ENCODE data around the gene TEAD1. TPM values are rescaled to one million over a fixed set of nuclear protein-coding genes. Genes with fewer than 3 reads are reported as not detected.

Gene TEAD1
- total RNA-seq, 1 experiment from 2014 or later = 106 TPM

DNA sequence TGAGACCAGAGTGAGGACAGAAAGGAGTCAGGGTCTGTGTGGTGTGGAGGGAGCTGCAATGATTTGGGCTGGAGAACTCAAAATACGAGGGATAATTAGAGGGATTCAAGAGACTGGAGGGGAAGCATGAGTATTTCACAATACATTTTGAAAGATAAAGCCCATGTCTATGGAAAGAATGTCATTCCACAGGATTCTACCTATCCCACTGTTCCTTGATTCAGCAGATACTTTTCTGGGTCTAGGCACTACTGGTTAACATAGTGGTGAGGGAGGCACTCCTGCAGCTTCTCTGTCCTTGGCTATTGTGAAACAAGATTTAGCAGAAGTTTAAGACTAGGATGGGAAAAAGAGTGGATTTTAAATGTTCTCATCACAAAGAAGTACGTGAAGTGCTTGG, 262.0 kb downstream of the TEAD1 start:
- H3K27ac ChIP-seq = no peak overlapping the region
- ChIA-PET POLR2A (ENCODE audit: unreplicated experiment) (no interaction called here), CTCF (no interaction called here)
- no peaks in the 10 kb centered on the region for H3K9me3 ChIP-seq (ENCODE audit: insufficient read depth, low read depth)
- H4K20me1 ChIP-seq (ENCODE audit: insufficient read depth) = no peaks in the 10 kb centered on the region
- H3K36me3 ChIP-seq (ENCODE audit: low read depth) = 0 out of 2 replicates have a peak, but pooled peaks cover 11% of the 10 kb centered on the region
- BruUV-seq (replicated peaks) = no TSS peak
- H2AFZ ChIP-seq = no peak overlapping the region
- no peak overlapping the region for H3K4me2 ChIP-seq
- no peak overlapping the region for H3K4me3 ChIP-seq
- no peaks in the 10 kb centered on the region for H3K9me2 ChIP-seq (ENCODE audit: insufficient read depth)
- DNase-seq = no peak
- no peaks in the 10 kb centered on the region for H3K27me3 ChIP-seq (ENCODE audit: insufficient read depth, low read depth)
- H3K79me2 ChIP-seq (ENCODE audit: low read depth) = no peaks in the 10 kb centered on the region
- no peaks in the 10 kb centered on the region for H3F3A ChIP-seq (ENCODE audit: insufficient read depth, low read depth)
- TF ChIP-seq EZH2 (IDR thresholded peaks at IDR 0.05; ENCODE audit: low read depth) = no peak
- H3K4me1 ChIP-seq (replicated peaks; ENCODE audit: insufficient read depth) = no peaks in the 10 kb centered on the region
- intact Hi-C loops (cut with micrococcal nuclease; ENCODE audit: unreplicated experiment) = no loop called here

DNA sequence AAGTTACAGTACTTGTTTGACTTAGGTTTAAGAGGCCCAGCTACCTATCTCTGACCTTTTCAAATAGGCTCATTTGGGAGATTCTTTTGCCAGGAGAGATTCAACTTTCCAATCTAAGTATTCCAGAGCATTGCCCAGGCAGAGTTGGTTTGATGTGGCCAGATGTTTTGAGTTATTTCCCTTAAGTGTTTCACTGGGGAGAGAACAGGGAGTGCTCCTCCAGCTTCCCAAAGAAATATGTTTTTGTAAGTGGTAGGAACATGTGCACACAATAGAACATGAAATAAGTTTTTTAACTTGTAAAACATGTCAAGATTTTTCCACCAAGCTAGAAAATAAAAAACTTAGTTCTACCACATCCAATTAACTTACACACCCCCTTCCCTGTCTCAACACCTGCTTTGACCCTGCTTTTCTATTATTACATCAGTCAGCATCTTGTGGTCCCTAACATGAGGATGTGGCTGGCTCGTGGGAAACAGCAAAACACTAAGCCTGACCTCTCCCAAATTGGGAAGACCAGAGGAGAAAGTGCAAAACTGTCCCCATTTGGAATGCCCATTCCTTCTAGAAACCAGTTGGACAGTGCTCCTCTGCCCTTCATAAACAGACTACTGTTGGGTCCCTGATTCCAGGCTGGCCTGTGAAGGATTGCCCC, 264.5 kb downstream of the TEAD1 start:
- H4K20me1 ChIP-seq (ENCODE audit: insufficient read depth) = no peaks in the 10 kb centered on the region
- no peaks in the 10 kb centered on the region for H3K9me2 ChIP-seq (ENCODE audit: insufficient read depth)
- no peaks in the 10 kb centered on the region for H3K9me3 ChIP-seq (ENCODE audit: insufficient read depth, low read depth)
- H2AFZ ChIP-seq = no peak overlapping the region
- H3K4me2 ChIP-seq = no peak overlapping the region
- no peaks in the 10 kb centered on the region for H3K79me2 ChIP-seq (ENCODE audit: low read depth)
- H3F3A ChIP-seq (ENCODE audit: insufficient read depth, low read depth) = no peaks in the 10 kb centered on the region
- no TSS peak for BruUV-seq (replicated peaks)
- TF ChIP-seq, protein P1, sequence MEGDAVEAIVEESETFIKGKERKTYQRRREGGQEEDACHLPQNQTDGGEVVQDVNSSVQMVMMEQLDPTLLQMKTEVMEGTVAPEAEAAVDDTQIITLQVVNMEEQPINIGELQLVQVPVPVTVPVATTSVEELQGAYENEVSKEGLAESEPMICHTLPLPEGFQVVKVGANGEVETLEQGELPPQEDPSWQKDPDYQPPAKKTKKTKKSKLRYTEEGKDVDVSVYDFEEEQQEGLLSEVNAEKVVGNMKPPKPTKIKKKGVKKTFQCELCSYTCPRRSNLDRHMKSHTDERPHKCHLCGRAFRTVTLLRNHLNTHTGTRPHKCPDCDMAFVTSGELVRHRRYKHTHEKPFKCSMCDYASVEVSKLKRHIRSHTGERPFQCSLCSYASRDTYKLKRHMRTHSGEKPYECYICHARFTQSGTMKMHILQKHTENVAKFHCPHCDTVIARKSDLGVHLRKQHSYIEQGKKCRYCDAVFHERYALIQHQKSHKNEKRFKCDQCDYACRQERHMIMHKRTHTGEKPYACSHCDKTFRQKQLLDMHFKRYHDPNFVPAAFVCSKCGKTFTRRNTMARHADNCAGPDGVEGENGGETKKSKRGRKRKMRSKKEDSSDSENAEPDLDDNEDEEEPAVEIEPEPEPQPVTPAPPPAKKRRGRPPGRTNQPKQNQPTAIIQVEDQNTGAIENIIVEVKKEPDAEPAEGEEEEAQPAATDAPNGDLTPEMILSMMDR (conservative IDR thresholded peaks at IDR 0.05) = no peak
- no peak for TF ChIP-seq EZH2 (IDR thresholded peaks at IDR 0.05; ENCODE audit: low read depth)
- no peak for DNase-seq
- no peak overlapping the region for H3K27ac ChIP-seq
- H3K36me3 ChIP-seq (ENCODE audit: low read depth) = 0 out of 2 replicates have a peak, but pooled peaks cover 11% of the 10 kb centered on the region
- H3K4me3 ChIP-seq = no peak overlapping the region
- POLR2A ChIA-PET (ENCODE audit: unreplicated experiment) = no interaction called here
- H3K27me3 ChIP-seq (ENCODE audit: insufficient read depth, low read depth) = no peaks in the 10 kb centered on the region
- CTCF ChIA-PET = no interaction called here
- H3K4me1 ChIP-seq (replicated peaks; ENCODE audit: insufficient read depth) = no peaks in the 10 kb centered on the region
- intact Hi-C loops (cut with micrococcal nuclease; ENCODE audit: unreplicated experiment) = no loop called here

DNA sequence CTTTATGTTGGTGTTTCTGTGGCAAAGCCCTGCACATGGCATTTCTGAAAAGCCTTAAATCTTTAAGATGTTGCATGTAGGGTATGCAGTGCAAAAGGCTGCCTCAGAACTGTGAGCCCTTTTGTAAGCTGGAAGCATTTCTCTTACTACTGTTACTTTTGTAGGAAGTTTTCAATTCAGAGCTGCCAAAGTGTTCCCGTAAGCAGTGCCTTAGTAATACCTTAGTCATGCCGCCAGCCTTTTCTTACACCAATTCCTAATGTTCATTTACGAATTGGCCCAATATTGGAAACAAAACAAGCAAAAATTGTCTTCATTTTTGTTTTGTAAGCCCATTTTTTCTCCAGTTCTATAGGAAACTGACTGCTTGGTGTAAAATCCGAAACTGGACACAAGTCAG, 267.4 kb downstream of the TEAD1 start:
- H3K4me2 ChIP-seq = no peak overlapping the region
- CTCF ChIA-PET = no interaction called here
- H3K4me3 ChIP-seq = no peak overlapping the region
- H2AFZ ChIP-seq = no peak overlapping the region
- H3K9me2 ChIP-seq (ENCODE audit: insufficient read depth) = no peaks in the 10 kb centered on the region
- POLR2A ChIA-PET (ENCODE audit: unreplicated experiment) = no interaction called here
- no peaks in the 10 kb centered on the region for H3K9me3 ChIP-seq (ENCODE audit: insufficient read depth, low read depth)
- intact Hi-C loops (cut with micrococcal nuclease; ENCODE audit: unreplicated experiment) = no loop called here
- H3F3A ChIP-seq (ENCODE audit: insufficient read depth, low read depth) = no peaks in the 10 kb centered on the region
- no peaks in the 10 kb centered on the region for H3K4me1 ChIP-seq (replicated peaks; ENCODE audit: insufficient read depth)
- H3K79me2 ChIP-seq (ENCODE audit: low read depth) = no peaks in the 10 kb centered on the region
- no peak for DNase-seq
- TF ChIP-seq, protein P1 (conservative IDR thresholded peaks at IDR 0.05) = no peak
- TF ChIP-seq EZH2 (IDR thresholded peaks at IDR 0.05; ENCODE audit: low read depth) = no peak
- H3K36me3 ChIP-seq (ENCODE audit: low read depth) = 0 out of 2 replicates have a peak, but pooled peaks cover 11% of the 10 kb centered on the region
- H4K20me1 ChIP-seq (ENCODE audit: insufficient read depth) = no peaks in the 10 kb centered on the region
- H3K27me3 ChIP-seq (ENCODE audit: insufficient read depth, low read depth) = no peaks in the 10 kb centered on the region
- no TSS peak for BruUV-seq (replicated peaks)
- no peak overlapping the region for H3K27ac ChIP-seq

DNA sequence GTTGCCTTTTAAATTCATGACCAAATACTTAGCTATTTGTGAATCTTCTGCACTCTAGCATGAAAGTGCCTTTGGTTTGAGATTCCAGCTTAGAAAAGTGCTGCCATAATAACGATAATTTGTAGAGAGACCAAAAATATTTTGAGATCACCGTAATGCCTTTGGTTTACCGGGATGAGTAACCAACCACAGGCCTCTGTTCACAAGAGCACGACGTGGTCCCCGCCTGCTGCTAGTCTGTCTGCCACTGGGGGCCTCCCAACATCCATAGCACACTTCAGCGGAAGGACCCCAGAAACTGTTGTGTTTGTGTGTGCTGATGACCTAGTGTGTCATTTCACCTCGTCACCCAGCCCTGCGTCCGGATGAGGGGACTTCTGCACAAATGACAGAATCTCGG, 267.9 kb downstream of the TEAD1 start:
- TF ChIP-seq EZH2 (IDR thresholded peaks at IDR 0.05; ENCODE audit: low read depth) = no peak
- TF ChIP-seq, protein P1 (conservative IDR thresholded peaks at IDR 0.05) = no peak
- no peak for DNase-seq
- BruUV-seq (replicated peaks) = no TSS peak
- Histone ChIP-seq H2AFZ (no peak overlapping the region), H3K4me3 (no peak overlapping the region), H3K27ac (no peak overlapping the region), H3K9me2 (ENCODE audit: insufficient read depth) (no peaks in the 10 kb centered on the region), H3K27me3 (ENCODE audit: insufficient read depth, low read depth) (no peaks in the 10 kb centered on the region), H3K79me2 (ENCODE audit: low read depth) (no peaks in the 10 kb centered on the region), H3F3A (ENCODE audit: insufficient read depth, low read depth) (no peaks in the 10 kb centered on the region), H3K4me2 (no peak overlapping the region), H3K4me1 (replicated peaks; ENCODE audit: insufficient read depth) (no peaks in the 10 kb centered on the region), H3K36me3 (ENCODE audit: low read depth) (0 out of 2 replicates have a peak, but pooled peaks cover 11% of the 10 kb centered on the region), H4K20me1 (ENCODE audit: insufficient read depth) (no peaks in the 10 kb centered on the region), H3K9me3 (ENCODE audit: insufficient read depth, low read depth) (no peaks in the 10 kb centered on the region)
- ChIA-PET POLR2A (ENCODE audit: unreplicated experiment) (no interaction called here), CTCF (no interaction called here)
- intact Hi-C loops (cut with micrococcal nuclease; ENCODE audit: unreplicated experiment) = no loop called here
